Cerebellar cortex (tissue), 1 donor: ENCODE results near the gene PM20D2.
A peak's percentile ranks its signal among the peaks of the same experiment; 100 is the strongest.

Experiments used
- DNase-seq: peaks from one replicate; pipeline ENCODE4 v3.0.0-alpha.2; 2015; ENCODE audit warnings: low spot score

Gene PM20D2

GRCh38 chr6:89204096-89204495 lies 58.2 kb downstream of the PM20D2 start:
- DNase-seq = peak; percentile 73

GRCh38 chr6:89205819-89206218 lies 60.0 kb downstream of the PM20D2 start:
- no peak for DNase-seq

- peak; percentile 43 for DNase-seq
Measured at GRCh38 chr6:89208551-89208950, 62.7 kb downstream of the PM20D2 start.

GRCh38 chr6:89209457-89209856 lies 63.6 kb downstream of the PM20D2 start:
- DNase-seq = no peak

GRCh38 chr6:89212472-89212871 lies 66.6 kb downstream of the PM20D2 start:
- DNase-seq = no peak

- DNase-seq = no peak
Measured at GRCh38 chr6:89214197-89214596, 68.3 kb downstream of the PM20D2 start.
